Psoas muscle (tissue), 8 donors: Measurements from ENCODE around the gene SLC25A10. TPM values are rescaled to one million over a fixed set of nuclear protein-coding genes. Genes with fewer than 3 reads are reported as not detected.

Experiments
- ATAC-seq, 4 donors: fragments of 200-7000 bp; cut with Tn5 transposase; one replicate each; pipeline ENCODE4 v1.9.1; 2020; ENCODE audit warnings: moderate library complexity in 3 of 4, mild to moderate bottlenecking in 2 of 4
- DNase-seq, 2 donors: peaks; one replicate each; pipeline ENCODE4 v3.0.0-alpha.2; 2020
- H3K27ac ChIP-seq: fragments of 200-600 bp; one replicate; pipeline ENCODE4 v1.8.0; 2022
- H3K27me3 ChIP-seq, 3 donors: fragments of 200-600 bp in 1 of 3; one replicate each; pipeline versions ENCODE4 v1.6.1 to v1.8.0; 2013 to 2022; ENCODE audit warnings: low read length in 2 of 3, mild to moderate bottlenecking in 2 of 3, moderate library complexity in 1 of 3; ENCODE audit not compliant: insufficient read depth in 3 of 3
- H3K36me3 ChIP-seq, 2 donors: fragments of 200-600 bp in 1 of 2; one replicate each; pipeline versions ENCODE4 v1.6.1 to v1.8.0; 2013 to 2022; ENCODE audit warnings: low read depth in 1 of 2, mild to moderate bottlenecking in 1 of 2, moderate library complexity in 1 of 2; ENCODE audit not compliant: insufficient read depth in 1 of 2
- H3K4me1 ChIP-seq: fragments of 200-600 bp; one replicate; pipeline ENCODE4 v1.8.0; 2022
- H3K4me3 ChIP-seq: fragments of 200-600 bp; one replicate; pipeline ENCODE4 v1.8.0; 2022; ENCODE audit warnings: mild to moderate bottlenecking
- H3K9me3 ChIP-seq: fragments of 200-600 bp; one replicate; pipeline ENCODE4 v1.8.0; 2022
- CTCF ChIP-seq: fragments of 200-600 bp; IDR thresholded peaks from one replicate; pipeline ENCODE4 v1.8.0; 2022; ENCODE audit warnings: antibody characterized with exemption
- WGBS, 3 donors: extraction: QIAGEN DNeasy Blood & Tissue Kit; methylation state at CpG; one replicate each; pipeline versions ENCODE4 v1.1.6 to v1.1.7; 2013; 5-methylcytosine and 5-hydroxymethylcytosine counted together
- intact Hi-C, 2 donors: fragments of 100-400 bp; cut with DNase I; formaldehyde crosslinking; loops; one replicate each; pipeline versions ENCODE4 v1.11.0 to v1.14.2; 2022
- polyA plus RNA-seq, 3 donors: library from polyadenylated mRNA; stranded (reverse); fragments of 200-250 nt; gene quantifications; one replicate each; pipeline ENCODE4 v1.2.3, GENCODE V29; 2013
- total RNA-seq, 4 donors: library from RNA; stranded (reverse); fragmentation: NEBNext Ultra II Directional in 2 of 4; extraction: Animal tissue kit (Norgen Biotek cat#: 25700) in 2 of 4; gene quantifications; one replicate each; pipeline versions ENCODE4 v1.2.1 to v1.2.4, GENCODE V29; 2021 to 2023
- donor health status: healthy with polysubstance abuse.
- donor health status: DM: no; HTN: no; CAD: no; lungs with moderate emphysema.
- donor health status: Bipolar disorder and iron deficiency.
- donor health status: healthy.
- donor health status: DM: yes; HTN: yes; CAD: no.
- donor health status: DM: no; HTN: no; CAD: no.
- donor health status: DM: no; HTN: no; CAD: no.
- donor health status: DM: yes; HTN: yes; CAD: no.

The SLC25A10 gene
- total and polyA plus RNA-seq, 7 donors, result 2.4 to 7.0 (median 5.9) TPM

- WGBS, 3 donors, result 30 to 41% (median 30%) methylated on average over 32 of the region's 32 CpGs
- H3K9me3 ChIP-seq, result no peaks in the 10 kb centered on the region
- H3K4me3 ChIP-seq, result no peak overlapping the region
- intact Hi-C loops, result no loop called here
- peaks cover 0 to 29% (median 2%) of the 10 kb centered on the region in 3 donors for H3K27me3 ChIP-seq
- H3K36me3 ChIP-seq, result no peaks in the 10 kb centered on the region
- DNase-seq, result peak; percentile 85 to 93
- peak; percentile 94 to 98 (median 97) for ATAC-seq
- no peak overlapping the region for H3K27ac ChIP-seq
- TF ChIP-seq CTCF, result peak; percentile 93
- peaks cover 6% of the 10 kb centered on the region for H3K4me1 ChIP-seq
These were observed 21.7 kb downstream of the SLC25A10 start for GRCh38 chr17:81733507-81734404.

GRCh38 chr17:81734405-81735263 is 22.6 kb downstream of the SLC25A10 start:
- Histone ChIP-seq H3K9me3 (no peaks in the 10 kb centered on the region), H3K27ac (no peak overlapping the region), H3K4me1 (peaks cover 6% of the 10 kb centered on the region), H3K36me3 (no peaks in the 10 kb centered on the region), H3K27me3 (peaks cover 0 to 23% (median 2%) of the 10 kb centered on the region in 3 donors), H3K4me3 (no peak overlapping the region)
- intact Hi-C loops, result no loop called here
- no peak for DNase-seq
- no peak for TF ChIP-seq CTCF
- ATAC-seq, result peak; percentile 7 to 30 (median 16)
- 50 to 58% (median 50%) methylated on average over 34 to 35 of the region's 35 CpGs for WGBS, 3 donors

GRCh38 chr17:81735264-81736102 is 23.4 kb downstream of the SLC25A10 start:
- no peak for ATAC-seq
- WGBS, 3 donors, result 34 to 39% (median 38%) methylated on average over 30 of the region's 30 CpGs
- Histone ChIP-seq H3K36me3 (no peaks in the 10 kb centered on the region), H3K27me3 (peaks cover 0 to 18% (median 4%) of the 10 kb centered on the region in 3 donors), H3K4me1 (peaks cover 6% of the 10 kb centered on the region), H3K27ac (no peak overlapping the region), H3K4me3 (no peak overlapping the region), H3K9me3 (no peaks in the 10 kb centered on the region)
- no peak for DNase-seq
- intact Hi-C loops, result no loop called here
- no peak for TF ChIP-seq CTCF

GRCh38 chr17:81737947-81738800 is 26.1 kb downstream of the SLC25A10 start:
- Histone ChIP-seq H3K4me3 (no peak overlapping the region), H3K27me3 (peaks cover 0 to 23% (median 10%) of the 10 kb centered on the region in 3 donors), H3K27ac (no peak overlapping the region), H3K4me1 (peaks cover 6% of the 10 kb centered on the region), H3K9me3 (no peaks in the 10 kb centered on the region), H3K36me3 (no peaks in the 10 kb centered on the region)
- intact Hi-C loops, result no loop called here
- no peak for TF ChIP-seq CTCF
- 82 to 87% (median 86%) methylated on average over 31 of the region's 31 CpGs for WGBS, 3 donors
- ATAC-seq (no peak), DNase-seq (no peak)
